Adrenal gland (tissue), 19 donors: ENCODE measurements around the gene LILRB2. TPM values are rescaled to one million over a fixed set of nuclear protein-coding genes. Genes with fewer than 3 reads are reported as not detected.
"Not testable (repeated sequence)": the region's sequence is repeated elsewhere in the genome, so short reads cannot be mapped to it uniquely, and the experiment has no call there.

Source experiments
- DNase-seq, 7 donors: peaks; one replicate each; pipeline ENCODE4 v3.0.0-alpha.2; 2019 to 2020
- H3K27ac ChIP-seq, 5 donors: fragments of 200-600 bp; sonication (generic) in 4 of 5; 1 replicate in 3 of 5; 2 replicates in 2 of 5; pipeline versions ENCODE4 v1.5.1 to v1.8.0; 2016 to 2020; ENCODE audit warnings: mild to moderate bottlenecking in 1 of 5
- H3K27me3 ChIP-seq: fragments of 200-600 bp; 2 replicates; pipeline ENCODE4 v1.8.0; 2021
- H3K36me3 ChIP-seq, 2 donors: fragments of 200-600 bp; replicated peaks in 1 of 2; 1 replicate in 1 of 2; 2 replicates in 1 of 2; pipeline versions ENCODE4 v1.5.1 to v1.8.0; 2018 to 2022
- H3K4me1 ChIP-seq, 2 donors: fragments of 200-600 bp; replicated peaks in 1 of 2; 1 replicate in 1 of 2; 2 replicates in 1 of 2; pipeline versions ENCODE4 v1.5.1 to v1.8.0; 2018 to 2021
- H3K4me3 ChIP-seq, 4 donors: fragments of 200-600 bp; sonication (generic) in 3 of 4; one replicate each; pipeline ENCODE4 v1.5.1; 2016 to 2018
- H3K9me3 ChIP-seq, 3 donors: fragments of 200-600 bp; sonication (generic) in 1 of 3; replicated peaks in 1 of 3; 1 replicate in 2 of 3; 2 replicates in 1 of 3; pipeline versions ENCODE4 v1.5.1 to v1.8.0; 2016 to 2021
- POLR2A ChIP-seq, 2 donors: fragments of 450-650 bp; IDR thresholded peaks; one replicate each; pipeline ENCODE4 v1.6.1; 2017; ENCODE audit warnings: antibody characterized with exemption in 2 of 2, mild to moderate bottlenecking in 2 of 2, moderate library complexity in 1 of 2
- WGBS, 4 donors: extraction: QIAGEN DNeasy Blood & Tissue Kit in 2 of 4; methylation state at CpG; one replicate each; pipeline versions ENCODE4 v1.1.5 to v1.1.7; 2013 to 2017; 5-methylcytosine and 5-hydroxymethylcytosine counted together
- intact Hi-C, 2 donors: fragments of 100-400 bp; cut with DNase I; formaldehyde crosslinking; loops; one replicate each; pipeline versions ENCODE4 v1.14.1 to v1.15.0; 2022 to 2023
- long read RNA-seq, 10 donors: library from polyadenylated mRNA in 3 of 10; unstranded in 2 of 10; stranded (forward) in 1 of 10; transcript quantifications; one replicate each; pipeline ENCODE4 v2.0.0 and lab custom pipeline, GENCODE V29; 2021 to 2026
- polyA plus RNA-seq, 3 donors: library from polyadenylated mRNA; stranded (reverse); fragments of 200-250 nt in 2 of 3; fragments of 350-450 nt in 1 of 3; fragmentation: Illumina TruSeq in 1 of 3; extraction: RNeasy Lipid Tissue Mini Kit (QIAGEN cat#74804) in 1 of 3; gene quantifications; one replicate each; pipeline ENCODE4 v1.2.3, GENCODE V29; 2013 to 2014
- total RNA-seq, 9 donors: library from RNA; depleted of rRNA in 4 of 9; stranded (reverse); fragments of >200 nt in 4 of 9; fragments of 120-200 nt in 1 of 9; fragmentation: NEBNext Ultra II Directional in 1 of 9; extraction: Animal tissue kit (Norgen Biotek cat#: 25700) in 1 of 9; gene quantifications; one replicate each; pipeline versions ENCODE4 v1.1.0 to v1.2.4, GENCODE V29; 2013 to 2023
- TF ChIP-seq, protein P1 (sequence below), 6 experiments: fragments of 450-650 bp in 4 of 6; fragments of 200-600 bp in 2 of 6; sonication (generic) in 1 of 6; IDR thresholded peaks; 1 replicate in 5 of 6; 2 replicates in 1 of 6; pipeline versions ENCODE4 v1.5.1 to v1.8.0; 2016 to 2021; ENCODE audit warnings: antibody characterized with exemption in 6 of 6, mild to moderate bottlenecking in 2 of 6, moderate library complexity in 1 of 6
- donor health status: healthy with polysubstance abuse.
- donor health status: Bipolar disorder and iron deficiency.
- donor health status: DM: yes; HTN: yes; CAD: no.
- donor health status: DM: no; HTN: no; CAD: no.
- donor health status: DM: no; HTN: no; CAD: no.
- donor health status: DM: yes; HTN: yes; CAD: no.

The LILRB2 gene
- total RNA-seq (10 to 100 TPM in 2 of 9 donors, 1 to 10 TPM in 5, under 1 TPM in 2; 0.50 to 14.7 (median 7.2) TPM), polyA plus RNA-seq (10 to 100 TPM in 2 of 3 donors, 1 to 10 TPM in 1; 4.2 to 16.5 (median 10.7) TPM)
- long read RNA-seq, donor 1: 0 reads
- long read RNA-seq, donor 2: 0 reads
- long read RNA-seq, donor 3: 0 reads
- long read RNA-seq, donor 4, partial matches to known transcripts: 1 of 1 reads
- long read RNA-seq, donor 4, other reads (novel, unspliced or antisense): 0 of 1 reads
- long read RNA-seq, donor 5, partial matches to known transcripts: 6 of 17 reads
- long read RNA-seq, donor 5, other reads (novel, unspliced or antisense): 5 of 17 reads
- long read RNA-seq, donor 6, partial matches to known transcripts: 1 of 3 reads
- long read RNA-seq, donor 6, other reads (novel, unspliced or antisense): 0 of 3 reads
- long read RNA-seq, donor 7: 0 reads
- long read RNA-seq, donor 8: 0 reads
- long read RNA-seq, donor 9: 0 reads
- long read RNA-seq, donor 10: 0 reads

DNA sequence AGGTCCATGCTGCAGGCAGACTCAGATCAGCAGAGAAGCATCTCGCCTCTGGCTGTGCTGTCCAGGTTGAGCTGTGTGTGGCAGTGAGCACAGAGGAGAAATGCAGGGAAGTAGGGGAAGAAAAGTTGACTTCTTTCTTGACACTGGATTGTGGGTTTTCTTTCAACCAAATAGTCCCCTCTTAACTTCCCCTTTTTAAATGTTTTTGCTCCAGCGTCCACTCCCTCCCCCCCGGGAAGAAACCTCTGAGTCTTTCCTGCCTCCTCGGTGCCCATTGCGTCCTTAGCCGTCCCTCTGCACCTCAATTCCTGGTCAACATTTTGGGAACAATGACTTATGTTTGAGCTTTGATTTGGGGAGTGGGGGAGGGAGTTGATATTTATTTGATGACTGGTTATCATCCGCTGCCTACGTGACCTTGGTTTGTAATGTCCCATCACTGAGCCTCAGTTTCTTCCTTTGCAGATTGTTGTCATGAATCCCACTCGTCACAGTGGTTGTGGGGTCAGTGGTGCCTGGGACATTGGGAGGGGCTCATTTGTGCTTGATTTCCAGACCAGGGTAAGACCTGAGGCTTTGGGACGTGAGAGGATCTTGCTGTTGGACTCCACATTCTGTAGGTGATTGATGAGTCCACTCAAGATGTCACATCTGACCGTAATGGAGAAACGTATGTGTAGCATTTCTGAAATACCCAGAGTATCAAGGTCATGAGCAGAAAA lies at the start of gene LILRB2:
Gene LILRB2 (minus strand): TSS at position 104 of the 722 bp plus-strand sequence. CDS start 614 bp downstream, outside the sequence.
- intact Hi-C loops: no loop called here
- no peaks in the 10 kb centered on the region for H3K36me3 ChIP-seq
- TF ChIP-seq, protein P1, sequence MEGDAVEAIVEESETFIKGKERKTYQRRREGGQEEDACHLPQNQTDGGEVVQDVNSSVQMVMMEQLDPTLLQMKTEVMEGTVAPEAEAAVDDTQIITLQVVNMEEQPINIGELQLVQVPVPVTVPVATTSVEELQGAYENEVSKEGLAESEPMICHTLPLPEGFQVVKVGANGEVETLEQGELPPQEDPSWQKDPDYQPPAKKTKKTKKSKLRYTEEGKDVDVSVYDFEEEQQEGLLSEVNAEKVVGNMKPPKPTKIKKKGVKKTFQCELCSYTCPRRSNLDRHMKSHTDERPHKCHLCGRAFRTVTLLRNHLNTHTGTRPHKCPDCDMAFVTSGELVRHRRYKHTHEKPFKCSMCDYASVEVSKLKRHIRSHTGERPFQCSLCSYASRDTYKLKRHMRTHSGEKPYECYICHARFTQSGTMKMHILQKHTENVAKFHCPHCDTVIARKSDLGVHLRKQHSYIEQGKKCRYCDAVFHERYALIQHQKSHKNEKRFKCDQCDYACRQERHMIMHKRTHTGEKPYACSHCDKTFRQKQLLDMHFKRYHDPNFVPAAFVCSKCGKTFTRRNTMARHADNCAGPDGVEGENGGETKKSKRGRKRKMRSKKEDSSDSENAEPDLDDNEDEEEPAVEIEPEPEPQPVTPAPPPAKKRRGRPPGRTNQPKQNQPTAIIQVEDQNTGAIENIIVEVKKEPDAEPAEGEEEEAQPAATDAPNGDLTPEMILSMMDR (IDR thresholded peaks at IDR 0.05): no peak
- no peak for TF ChIP-seq POLR2A (IDR thresholded peaks at IDR 0.05)
- DNase-seq: peak in 1 of 7 donors; percentile 42
- peak within 1 kb of the TSS in 1 of 4 donors; percentile 39 for H3K4me3 ChIP-seq
- peak within 1 kb of the TSS in 2 of 5 donors; percentile 27 to 81 for H3K27ac ChIP-seq
- WGBS, 4 donors: 54 to 68% (median 61%) methylated on average over 12 of the region's 12 CpGs
- H3K27me3 ChIP-seq: peaks cover 11% of the 10 kb centered on the region
- no peaks in the 10 kb centered on the region for H3K4me1 ChIP-seq
- H3K9me3 ChIP-seq: no peaks in the 10 kb centered on the region

DNA sequence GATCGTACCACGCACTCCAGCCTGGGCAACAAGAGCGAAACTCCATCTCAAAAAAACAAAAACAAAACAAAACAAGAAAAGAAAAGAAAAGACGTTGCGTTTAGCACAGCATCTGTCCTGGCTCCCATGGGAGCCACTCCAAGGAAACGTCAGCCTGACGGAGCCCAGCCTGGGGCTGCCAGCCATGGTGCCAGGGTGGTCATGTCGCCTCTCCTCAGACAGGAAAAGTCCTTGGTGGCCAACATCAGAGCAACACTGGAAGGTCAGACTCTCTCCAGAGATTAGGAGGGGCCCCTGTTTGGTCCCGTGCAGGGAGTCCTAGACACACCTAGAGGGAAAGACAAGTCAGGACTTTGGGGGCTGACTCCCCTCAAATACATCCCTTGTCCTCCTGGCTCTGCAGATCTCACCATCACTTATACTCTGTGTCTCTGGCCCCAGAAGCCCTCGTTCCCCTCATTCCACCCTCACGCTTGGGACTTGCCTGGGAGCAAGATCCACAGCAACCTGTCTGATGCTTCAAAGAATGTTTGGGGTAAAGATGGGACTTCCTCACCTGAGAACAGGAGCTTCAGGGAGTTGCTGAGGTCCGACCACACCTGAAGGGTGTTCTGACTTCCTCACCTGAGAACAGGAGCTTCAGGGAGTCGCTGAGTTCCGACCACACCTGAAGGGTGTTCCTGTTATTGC lies 48.7 kb upstream of the LILRB2 start:
- TF ChIP-seq POLR2A (IDR thresholded peaks at IDR 0.05): no peak
- TF ChIP-seq, protein P1 (IDR thresholded peaks at IDR 0.05): no peak
- DNase-seq: no peak
- Histone ChIP-seq H3K36me3 (no peaks in the 10 kb centered on the region), H3K27me3 (no peaks in the 10 kb centered on the region), H3K27ac (no peak overlapping the region), H3K9me3 (no peaks in the 10 kb centered on the region), H3K4me1 (no peaks in the 10 kb centered on the region), H3K4me3 (no peak overlapping the region)
- 67 to 76% (median 70%) methylated on average over 10 to 14 of the region's 14 CpGs for WGBS, 4 donors
- intact Hi-C loops: loop anchor here in 1 of 2 donors (5.0 kb wide), 1 partner anchor 58 kb away; no protein-coding TSS in a partner anchor

DNA sequence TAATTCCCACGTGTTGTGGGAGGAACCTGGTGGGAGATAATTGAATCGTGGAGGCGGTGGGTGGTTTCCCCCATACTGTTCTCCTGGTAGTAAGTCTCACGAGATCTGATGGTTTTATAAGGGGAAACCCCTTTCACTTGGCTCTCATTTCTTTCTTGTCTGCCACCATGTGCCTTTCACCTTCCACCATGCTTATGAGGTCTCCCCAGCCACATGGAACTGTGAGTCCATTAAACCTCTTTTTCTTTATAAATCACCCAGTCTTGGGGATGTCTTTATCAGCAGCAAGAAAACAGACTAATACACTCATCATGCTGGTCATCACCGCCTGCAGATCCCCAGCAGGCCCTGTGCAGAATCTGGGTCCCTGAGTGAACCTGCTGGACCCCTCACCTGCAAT lies 47.9 kb upstream of the LILRB2 start:
- intact Hi-C loops: loop anchor here in 1 of 2 donors (5.0 kb wide), 1 partner anchor 59 kb away; no protein-coding TSS in a partner anchor
- 73 to 78% (median 76%) methylated on average over 5 of the region's 5 CpGs for WGBS, 4 donors

DNA sequence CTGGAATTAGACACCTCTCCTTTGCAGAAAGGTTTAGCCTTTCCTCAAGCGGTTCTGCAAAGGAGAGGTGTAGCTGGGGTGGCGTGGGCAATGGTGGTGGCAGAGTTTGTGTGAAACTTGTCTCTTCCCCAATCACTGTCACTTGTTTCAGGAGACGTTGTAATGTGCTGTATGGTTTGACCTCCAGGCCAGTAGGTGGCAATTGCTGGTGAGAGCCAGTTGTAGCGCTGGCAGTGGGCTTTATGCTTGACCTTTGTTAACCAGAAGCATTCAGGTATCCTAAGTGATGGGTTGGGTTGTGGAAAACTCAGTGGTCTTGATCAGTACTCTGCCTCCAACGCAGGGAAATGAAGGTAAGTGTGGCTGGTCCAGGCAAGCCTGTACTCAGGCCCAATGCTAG lies 44.7 kb upstream of the LILRB2 start:
- intact Hi-C loops: loop anchor here in 1 of 2 donors (5.0 kb wide), 1 partner anchor 62 kb away; no protein-coding TSS in a partner anchor
- no peaks in the 10 kb centered on the region for H3K9me3 ChIP-seq
- H3K4me3 ChIP-seq: no peak overlapping the region
- H3K36me3 ChIP-seq: no peaks in the 10 kb centered on the region
- no peak overlapping the region for H3K27ac ChIP-seq
- WGBS, 4 donors: 69 to 79% (median 71%) methylated on average over 5 of the region's 5 CpGs
- H3K4me1 ChIP-seq: no peaks in the 10 kb centered on the region
- H3K27me3 ChIP-seq: peaks cover 6% of the 10 kb centered on the region
- TF ChIP-seq, protein P1 (IDR thresholded peaks at IDR 0.05): no peak
- TF ChIP-seq POLR2A (IDR thresholded peaks at IDR 0.05): no peak
- DNase-seq: no peak

More for the DNA sequence above, 47.9 kb upstream of the LILRB2 start:
- H3K9me3 ChIP-seq, H3K4me1 ChIP-seq, H3K4me3 ChIP-seq, H3K27ac ChIP-seq, DNase-seq, H3K36me3 ChIP-seq, H3K27me3 ChIP-seq: not testable (repeated sequence)
